HG02938 (cell line): ENCODE data around the gene NUDT16.

Source experiments
- ATAC-seq: cut with Tn5 transposase; IDR thresholded peaks from one replicate; pipeline ENCODE4 v1.9.1; 2021; ENCODE audit warnings: mild to moderate bottlenecking, moderate library complexity; ENCODE audit not compliant: unreplicated experiment

The NUDT16 gene

GRCh38 chr3:131380821-131381444 is 641 bp upstream of the NUDT16 start:
- peak; percentile 19 for ATAC-seq

- ATAC-seq: no peak
Observed at GRCh38 chr3:131386429-131387165, 5.0 kb downstream of the NUDT16 start.

GRCh38 chr3:131387796-131388489 is 6.4 kb downstream of the NUDT16 start:
- no peak for ATAC-seq

- ATAC-seq: no peak
Observed at GRCh38 chr3:131388490-131388799, 6.9 kb downstream of the NUDT16 start.

- no peak for ATAC-seq
Observed at GRCh38 chr3:131390331-131390730, 8.8 kb downstream of the NUDT16 start.

GRCh38 chr3:131393051-131393450 is 11.5 kb downstream of the NUDT16 start:
- ATAC-seq: no peak

- no peak for ATAC-seq
Observed at GRCh38 chr3:131393868-131394267, 12.3 kb downstream of the NUDT16 start.

- no peak for ATAC-seq
Observed at GRCh38 chr3:131394400-131394799, 12.8 kb downstream of the NUDT16 start.

- no peak for ATAC-seq
Observed at GRCh38 chr3:131396170-131396569, 14.6 kb downstream of the NUDT16 start.

- ATAC-seq: no peak
Observed at GRCh38 chr3:131397889-131398288, 16.3 kb downstream of the NUDT16 start.

- no peak for ATAC-seq
Observed at GRCh38 chr3:131401978-131402377, 20.4 kb downstream of the NUDT16 start.

GRCh38 chr3:131402391-131403039 is 20.9 kb downstream of the NUDT16 start:
- no peak for ATAC-seq

- no peak for ATAC-seq
Observed at GRCh38 chr3:131403216-131403895, 21.8 kb downstream of the NUDT16 start.

GRCh38 chr3:131405411-131405810 is 23.8 kb downstream of the NUDT16 start:
- ATAC-seq: no peak

- ATAC-seq: no peak
Observed at GRCh38 chr3:131406274-131406673, 24.7 kb downstream of the NUDT16 start.

GRCh38 chr3:131417751-131418150 is 36.2 kb downstream of the NUDT16 start:
- no peak for ATAC-seq

GRCh38 chr3:131421301-131421700 is 39.7 kb downstream of the NUDT16 start:
- no peak for ATAC-seq

- peak; percentile 42 for ATAC-seq
Observed at GRCh38 chr3:131421957-131422498, 40.5 kb downstream of the NUDT16 start.

GRCh38 chr3:131427226-131427625 is 45.7 kb downstream of the NUDT16 start:
- no peak for ATAC-seq

GRCh38 chr3:131431754-131432153 is 50.2 kb downstream of the NUDT16 start:
- ATAC-seq: no peak

- ATAC-seq: no peak
Observed at GRCh38 chr3:131432441-131432840, 50.9 kb downstream of the NUDT16 start.
